BLaER1 treated with 17β-estradiol and CSF1 and Interleukin-3, amounts not matched to agents 10 nM and 100 nM (cell line): Measurements from ENCODE around the gene GRB2.
A peak's percentile ranks its signal among the peaks of the same experiment; 100 is the strongest.
"Not testable (repeated sequence)": the region's sequence is repeated elsewhere in the genome, so short reads cannot be mapped to it uniquely, and the experiment has no call there.

ENCODE experiments used
- H3K27ac ChIP-seq, 11 experiments: shearing (Covaris generic); formaldehyde crosslinking; 2 replicates each; pipeline ENCODE4 v1.8.1; 2022
- H3K27me3 ChIP-seq, 11 experiments: shearing (Covaris generic); formaldehyde crosslinking; 2 replicates each; pipeline ENCODE4 v1.8.1; 2022
- H3K36me3 ChIP-seq, 11 experiments: shearing (Covaris generic); formaldehyde crosslinking; 2 replicates each; pipeline ENCODE4 v1.8.1; 2022
- H3K4me1 ChIP-seq, 10 experiments: shearing (Covaris generic); formaldehyde crosslinking; 2 replicates each; pipeline ENCODE4 v1.8.1; 2022
- H3K4me2 ChIP-seq, 11 experiments: shearing (Covaris generic); formaldehyde crosslinking; 2 replicates each; pipeline ENCODE4 v1.8.1; 2022
- H3K4me3 ChIP-seq, 10 experiments: shearing (Covaris generic); formaldehyde crosslinking; 2 replicates each; pipeline ENCODE4 v1.8.1; 2022
- H3K9ac ChIP-seq, 11 experiments: shearing (Covaris generic); formaldehyde crosslinking; 2 replicates each; pipeline ENCODE4 v1.8.1; 2022
- H3K9me3 ChIP-seq, 11 experiments: shearing (Covaris generic); formaldehyde crosslinking; replicated peaks in 1 of 11; 2 replicates each; pipeline ENCODE4 v1.8.1; 2022
- H4K20me1 ChIP-seq, 11 experiments: shearing (Covaris generic); formaldehyde crosslinking; 2 replicates each; pipeline ENCODE4 v1.8.1; 2022
- Cebpa-rat ChIP-seq, 11 experiments: shearing (Covaris generic); IDR thresholded peaks; 2 replicates each; pipeline ENCODE4 v1.8.1; 2022

Gene GRB2

GRCh38 chr17:75405365-75406221, at the start of gene GRB2:
Gene GRB2 (minus strand): TSS chr17:75405678. CDS start chr17:75393628, 12,050 bp downstream.
- Histone ChIP-seq H3K27ac (peak within 1 kb of the TSS; percentile 90 to 99 (median 98)), H3K4me3 (peak within 1 kb of the TSS; percentile 88 to 100 (median 96)), H3K9me3 (no peaks in the 10 kb centered on the region), H4K20me1 (peaks cover 36 to 48% (median 46%) of the 10 kb centered on the region in 11 experiments), H3K9ac (peak within 1 kb of the TSS; percentile 98 to 100 (median 99)), H3K36me3 (peaks cover 0 to 27% (median 13%) of the 10 kb centered on the region in 11 experiments; a peak in 18 of 22 replicates), H3K4me2 (peak within 1 kb of the TSS; percentile 82 to 99 (median 94)), H3K4me1 (peaks cover 33 to 56% (median 47%) of the 10 kb centered on the region in 10 experiments), H3K27me3 (no peaks in the 10 kb centered on the region)
- no peak for TF ChIP-seq Cebpa-rat (IDR thresholded peaks at IDR 0.05)

GRCh38 chr17:75454672-75455071, 49.2 kb upstream of the GRB2 start:
- H3K36me3 ChIP-seq, H3K27me3 ChIP-seq, H3K9me3 ChIP-seq, H4K20me1 ChIP-seq: not testable (repeated sequence)
- H3K4me1 ChIP-seq: peaks cover 56 to 90% (median 80%) of the 10 kb centered on the region in 10 experiments
- H3K27ac ChIP-seq: peak overlapping the region in 10 of 11 experiments; percentile 29 to 99 (median 93); a peak in 20 of 22 replicates
- peak overlapping the region in 1 of 10 experiments; percentile 2; a peak in 1 of 20 replicates for H3K4me3 ChIP-seq
- peak overlapping the region; percentile 81 to 99 (median 93) for H3K4me2 ChIP-seq
- peak overlapping the region in 8 of 11 experiments; percentile 3 to 96 (median 44); a peak in 11 of 22 replicates for H3K9ac ChIP-seq

- Histone ChIP-seq H3K4me2 (peak overlapping the region; percentile 81 to 99 (median 93)), H4K20me1 (no peaks in the 10 kb centered on the region), H3K4me1 (peaks cover 51 to 90% (median 78%) of the 10 kb centered on the region in 10 experiments), H3K27ac (peak overlapping the region in 10 of 11 experiments; percentile 29 to 99 (median 93); a peak in 20 of 22 replicates), H3K36me3 (no peaks in the 10 kb centered on the region), H3K4me3 (peak overlapping the region in 1 of 10 experiments; percentile 2; a peak in 1 of 20 replicates), H3K9ac (peak overlapping the region in 8 of 11 experiments; percentile 3 to 96 (median 44); a peak in 13 of 22 replicates), H3K27me3 (no peaks in the 10 kb centered on the region), H3K9me3 (no peaks in the 10 kb centered on the region)
- peak in 9 of 11 experiments; percentile 39 to 92 (median 66); a peak in 12 of 22 replicates for TF ChIP-seq Cebpa-rat (IDR thresholded peaks at IDR 0.05)
These were observed 48.7 kb upstream of the GRB2 start for GRCh38 chr17:75454193-75454592.

- H3K36me3 ChIP-seq: no peaks in the 10 kb centered on the region
- peaks cover 23 to 81% (median 54%) of the 10 kb centered on the region in 10 experiments for H3K4me1 ChIP-seq
- no peak overlapping the region for H3K9ac ChIP-seq
- no peak for TF ChIP-seq Cebpa-rat (IDR thresholded peaks at IDR 0.05)
- H3K27ac ChIP-seq: peak overlapping the region in 2 of 11 experiments; percentile 12 to 35; a peak in 2 of 22 replicates
- H3K27me3 ChIP-seq: no peaks in the 10 kb centered on the region
- H4K20me1 ChIP-seq: no peaks in the 10 kb centered on the region
- no peak overlapping the region for H3K4me3 ChIP-seq
- H3K4me2 ChIP-seq: peak overlapping the region in 7 of 11 experiments; percentile 7 to 49 (median 34); a peak in 9 of 22 replicates
- no peaks in the 10 kb centered on the region for H3K9me3 ChIP-seq
These were observed 44.8 kb upstream of the GRB2 start for GRCh38 chr17:75450270-75450669.

- Histone ChIP-seq H3K27ac (no peak overlapping the region; a peak in 1 of 22 replicates), H3K27me3 (no peaks in the 10 kb centered on the region), H3K9me3 (no peaks in the 10 kb centered on the region), H3K4me1 (peaks cover 9 to 78% (median 50%) of the 10 kb centered on the region in 10 experiments), H3K36me3 (no peaks in the 10 kb centered on the region), H3K9ac (no peak overlapping the region), H3K4me2 (no peak overlapping the region; a peak in 1 of 22 replicates), H4K20me1 (no peaks in the 10 kb centered on the region), H3K4me3 (no peak overlapping the region)
- TF ChIP-seq Cebpa-rat (IDR thresholded peaks at IDR 0.05): no peak
These were observed 42.7 kb upstream of the GRB2 start for GRCh38 chr17:75447951-75448856.

GRCh38 chr17:75445896-75446295, 40.4 kb upstream of the GRB2 start:
- H3K27me3 ChIP-seq, H3K9me3 ChIP-seq, H3K27ac ChIP-seq, H4K20me1 ChIP-seq, H3K36me3 ChIP-seq, H3K9ac ChIP-seq, H3K4me3 ChIP-seq, H3K4me2 ChIP-seq: not testable (repeated sequence)
- H3K4me1 ChIP-seq: peaks cover 9 to 73% (median 50%) of the 10 kb centered on the region in 10 experiments

GRCh38 chr17:75445296-75445695, 39.8 kb upstream of the GRB2 start:
- no peak for TF ChIP-seq Cebpa-rat (IDR thresholded peaks at IDR 0.05)
- peak overlapping the region in 6 of 11 experiments; percentile 29 to 62 (median 41); a peak in 7 of 22 replicates for H3K4me2 ChIP-seq

GRCh38 chr17:75442168-75443103, 37.0 kb upstream of the GRB2 start:
- Histone ChIP-seq H3K27me3 (no peaks in the 10 kb centered on the region), H3K4me1 (peaks cover 16 to 51% (median 45%) of the 10 kb centered on the region in 10 experiments), H3K4me3 (no peak overlapping the region), H3K9ac (no peak overlapping the region; a peak in 1 of 22 replicates), H4K20me1 (no peaks in the 10 kb centered on the region), H3K36me3 (no peaks in the 10 kb centered on the region), H3K27ac (peak overlapping the region in 8 of 11 experiments; percentile 3 to 59 (median 44); a peak in 12 of 22 replicates), H3K9me3 (no peaks in the 10 kb centered on the region), H3K4me2 (peak overlapping the region in 9 of 11 experiments; percentile 13 to 60 (median 28); a peak in 13 of 22 replicates)
- peak in 2 of 11 experiments; percentile 12 to 23; a peak in 1 of 22 replicates for TF ChIP-seq Cebpa-rat (IDR thresholded peaks at IDR 0.05)

More at GRCh38 chr17:75445296-75445695, 39.8 kb upstream of the GRB2 start:
- Histone ChIP-seq H3K36me3 (no peaks in the 10 kb centered on the region), H3K27me3 (no peaks in the 10 kb centered on the region), H3K27ac (no peak overlapping the region; a peak in 2 of 22 replicates), H3K9me3 (no peaks in the 10 kb centered on the region), H3K4me3 (no peak overlapping the region), H3K9ac (no peak overlapping the region), H3K4me1 (peaks cover 15 to 73% (median 56%) of the 10 kb centered on the region in 10 experiments), H4K20me1 (no peaks in the 10 kb centered on the region)
